Fibroblast of skin of left quadriceps (primary cell): ENCODE data around the gene VCX3A.
"Not testable (repeated sequence)": the region's sequence is repeated elsewhere in the genome, so short reads cannot be mapped to it uniquely, and the experiment has no call there.

Experiments
- DNase-seq, 2 experiments: peaks; one replicate each; pipeline ENCODE4 v3.0.0-alpha.2; 2013; ENCODE audit warnings: low read depth in 2 of 2

VCX3A gene

GRCh38 chrX:6535018-6535417, at the start of gene VCX3A:
Gene VCX3A (minus strand): TSS chrX:6535118. CDS start chrX:6534497, 621 bp downstream.
- not testable (repeated sequence) for DNase-seq

GRCh38 chrX:6574762-6575161, 39.8 kb upstream of the VCX3A start:
- DNase-seq, result no peak

- DNase-seq, result no peak
These were observed 33.1 kb upstream of the VCX3A start for GRCh38 chrX:6568031-6568430.

GRCh38 chrX:6558979-6559378, 24.1 kb upstream of the VCX3A start:
- DNase-seq, result no peak

- DNase-seq, result no peak
These were observed 22.8 kb upstream of the VCX3A start for GRCh38 chrX:6557690-6558089.

- no peak for DNase-seq
These were observed 16.1 kb upstream of the VCX3A start for GRCh38 chrX:6550999-6551398.

GRCh38 chrX:6545712-6546111, 10.8 kb upstream of the VCX3A start:
- no peak for DNase-seq

GRCh38 chrX:6526564-6527136, 8.3 kb downstream of the VCX3A start:
- DNase-seq, result no peak

GRCh38 chrX:6517376-6517775, 17.5 kb downstream of the VCX3A start:
- no peak for DNase-seq

- no peak for DNase-seq
These were observed 28.5 kb downstream of the VCX3A start for GRCh38 chrX:6506444-6506843.

- DNase-seq, result no peak
These were observed 29.0 kb downstream of the VCX3A start for GRCh38 chrX:6505960-6506359.

GRCh38 chrX:6500719-6501118, 34.2 kb downstream of the VCX3A start:
- no peak for DNase-seq

- DNase-seq, result no peak
These were observed 36.6 kb downstream of the VCX3A start for GRCh38 chrX:6498324-6498723.
